Astrocyte (in vitro differentiated cells and primary cell): ENCODE measurements around the gene ELMOD3.

ENCODE experiments used
- EZH2 ChIP-seq: IDR thresholded peaks from 2 replicates; pipeline ENCODE4 v1.6.1; 2012; ENCODE audit warnings: mild to moderate bottlenecking, low read length, inconsistent platforms; ENCODE audit not compliant: insufficient read depth
- TF ChIP-seq, protein P1 (sequence below): IDR thresholded peaks from 2 replicates; pipeline ENCODE4 v1.5.1; 2011; ENCODE audit warnings: low read depth, mild to moderate bottlenecking, inconsistent platforms, low read length, moderate library complexity; ENCODE audit not compliant: insufficient read depth

DNA sequence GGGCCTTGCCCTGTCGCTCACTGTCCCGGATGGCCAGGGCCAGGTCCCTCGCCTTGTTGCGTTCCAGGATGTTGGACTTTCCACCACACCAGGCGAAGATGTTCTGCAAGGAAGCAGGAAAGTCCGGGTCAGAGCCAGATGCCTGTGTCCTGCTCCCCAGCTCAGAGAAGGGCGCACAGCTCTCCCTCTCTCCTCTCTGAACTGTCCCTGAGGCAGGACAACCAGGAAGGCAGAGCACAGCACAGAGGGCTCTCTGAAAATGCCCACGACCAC lies 44.5 kb downstream of the ELMOD3 start:
- TF ChIP-seq, protein P1, sequence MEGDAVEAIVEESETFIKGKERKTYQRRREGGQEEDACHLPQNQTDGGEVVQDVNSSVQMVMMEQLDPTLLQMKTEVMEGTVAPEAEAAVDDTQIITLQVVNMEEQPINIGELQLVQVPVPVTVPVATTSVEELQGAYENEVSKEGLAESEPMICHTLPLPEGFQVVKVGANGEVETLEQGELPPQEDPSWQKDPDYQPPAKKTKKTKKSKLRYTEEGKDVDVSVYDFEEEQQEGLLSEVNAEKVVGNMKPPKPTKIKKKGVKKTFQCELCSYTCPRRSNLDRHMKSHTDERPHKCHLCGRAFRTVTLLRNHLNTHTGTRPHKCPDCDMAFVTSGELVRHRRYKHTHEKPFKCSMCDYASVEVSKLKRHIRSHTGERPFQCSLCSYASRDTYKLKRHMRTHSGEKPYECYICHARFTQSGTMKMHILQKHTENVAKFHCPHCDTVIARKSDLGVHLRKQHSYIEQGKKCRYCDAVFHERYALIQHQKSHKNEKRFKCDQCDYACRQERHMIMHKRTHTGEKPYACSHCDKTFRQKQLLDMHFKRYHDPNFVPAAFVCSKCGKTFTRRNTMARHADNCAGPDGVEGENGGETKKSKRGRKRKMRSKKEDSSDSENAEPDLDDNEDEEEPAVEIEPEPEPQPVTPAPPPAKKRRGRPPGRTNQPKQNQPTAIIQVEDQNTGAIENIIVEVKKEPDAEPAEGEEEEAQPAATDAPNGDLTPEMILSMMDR = no peak
- TF ChIP-seq EZH2 = no peak
